GM18502 (cell line): ENCODE data around the gene APLF.
"Not testable (repeated sequence)": the region's sequence is repeated elsewhere in the genome, so short reads cannot be mapped to it uniquely, and the experiment has no call there.

ENCODE experiments used
- ATAC-seq: cut with Tn5 transposase; IDR thresholded peaks from one replicate; pipeline ENCODE4 v1.9.1; 2021; ENCODE audit warnings: mild to moderate bottlenecking; ENCODE audit not compliant: unreplicated experiment, poor library complexity

APLF gene

GRCh38 chr2:68471385-68471784, 4.0 kb downstream of the APLF start:
- ATAC-seq, result no peak

GRCh38 chr2:68472796-68473414, 5.5 kb downstream of the APLF start:
- no peak for ATAC-seq

- ATAC-seq, result no peak
These were observed 7.7 kb downstream of the APLF start for GRCh38 chr2:68475110-68475509.

DNA sequence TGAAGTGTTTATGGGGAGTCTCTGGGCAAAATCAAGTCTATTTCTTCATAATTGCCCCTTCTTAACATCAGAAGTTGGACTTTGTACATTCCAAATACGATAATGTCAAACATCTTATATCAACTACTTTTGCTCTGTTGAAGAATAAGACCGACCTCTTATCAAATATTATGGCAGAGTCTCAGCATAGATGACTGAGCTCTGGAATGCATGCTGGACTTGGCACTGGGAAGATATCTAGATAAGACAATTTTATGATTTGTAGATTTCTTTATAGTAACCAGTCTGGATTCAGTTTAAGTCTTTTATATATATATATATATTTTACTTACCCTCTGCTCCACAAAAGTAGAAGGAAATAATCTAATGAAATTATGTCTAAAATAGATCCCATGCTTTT, 8.2 kb downstream of the APLF start:
- no peak for ATAC-seq

DNA sequence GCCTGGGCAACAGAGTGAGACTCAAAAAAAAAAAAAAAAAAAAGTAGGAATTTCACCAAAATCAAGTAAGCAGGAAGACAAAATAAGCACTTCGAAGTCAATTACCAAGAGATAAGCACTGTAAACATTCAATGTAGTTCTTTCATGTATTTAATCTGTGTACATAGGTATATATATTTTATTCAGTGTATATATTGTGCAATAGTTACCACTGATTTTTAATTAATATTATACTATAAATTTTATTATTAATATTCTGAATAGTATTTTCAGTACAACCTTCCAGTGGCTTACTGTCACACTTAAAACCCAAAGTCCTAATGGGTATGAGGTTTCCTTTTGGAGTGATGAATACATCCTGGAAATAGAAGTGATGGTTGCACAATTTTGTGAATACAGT, 9.1 kb downstream of the APLF start:
- ATAC-seq, result no peak

DNA sequence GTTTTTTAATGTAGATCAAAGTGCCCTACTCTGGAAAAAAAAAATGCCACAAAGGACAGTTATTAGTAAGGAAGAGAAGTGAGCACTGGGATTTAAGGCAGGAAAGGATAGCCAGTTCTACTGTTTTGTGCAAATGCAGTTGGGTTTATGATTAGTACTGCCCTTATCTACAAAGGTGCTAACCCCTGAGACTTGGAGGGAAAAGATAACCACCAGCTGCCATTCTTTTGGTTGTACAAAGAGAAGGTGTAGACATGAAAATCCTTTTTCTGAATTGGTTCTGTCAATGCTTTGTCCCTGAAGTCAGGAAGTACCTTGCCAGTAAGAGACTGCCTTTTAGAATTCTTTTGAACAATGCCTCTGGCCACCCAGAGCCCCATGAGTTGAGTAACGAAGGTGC, 11.3 kb downstream of the APLF start:
- ATAC-seq, result no peak

GRCh38 chr2:68482296-68482820, 15.0 kb downstream of the APLF start:
- ATAC-seq, result no peak

GRCh38 chr2:68483011-68483410, 15.6 kb downstream of the APLF start:
- no peak for ATAC-seq

- ATAC-seq, result no peak
These were observed 20.5 kb downstream of the APLF start for GRCh38 chr2:68487773-68488355.

DNA sequence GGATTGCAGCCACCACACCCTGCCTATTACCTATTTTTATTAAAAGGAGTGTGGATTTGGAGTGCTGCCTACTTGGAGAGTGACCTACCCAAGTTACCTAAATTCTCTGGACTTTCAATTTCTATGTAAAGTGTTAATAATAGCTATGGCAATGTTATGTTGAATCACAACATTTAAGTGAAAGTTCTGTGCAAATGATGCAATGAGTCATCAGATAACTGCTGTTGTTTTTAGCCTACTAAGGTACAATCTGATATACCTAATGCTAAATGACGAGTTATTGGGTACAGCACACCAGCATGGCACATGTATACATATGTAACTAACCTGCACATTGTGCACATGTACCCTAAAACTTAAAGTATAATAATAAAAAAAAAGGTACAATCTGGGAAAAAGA, 21.2 kb downstream of the APLF start:
- ATAC-seq, result not testable (repeated sequence)

- no peak for ATAC-seq
These were observed 21.9 kb downstream of the APLF start for GRCh38 chr2:68489282-68489681.

- no peak for ATAC-seq
These were observed 24.2 kb downstream of the APLF start for GRCh38 chr2:68491582-68491981.

GRCh38 chr2:68499133-68499532, 31.7 kb downstream of the APLF start:
- ATAC-seq, result no peak

- no peak for ATAC-seq
These were observed 33.3 kb downstream of the APLF start for GRCh38 chr2:68500649-68501048.

- ATAC-seq, result no peak
These were observed 34.4 kb downstream of the APLF start for GRCh38 chr2:68501768-68502167.

GRCh38 chr2:68505603-68506159, 38.3 kb downstream of the APLF start:
- ATAC-seq, result no peak

DNA sequence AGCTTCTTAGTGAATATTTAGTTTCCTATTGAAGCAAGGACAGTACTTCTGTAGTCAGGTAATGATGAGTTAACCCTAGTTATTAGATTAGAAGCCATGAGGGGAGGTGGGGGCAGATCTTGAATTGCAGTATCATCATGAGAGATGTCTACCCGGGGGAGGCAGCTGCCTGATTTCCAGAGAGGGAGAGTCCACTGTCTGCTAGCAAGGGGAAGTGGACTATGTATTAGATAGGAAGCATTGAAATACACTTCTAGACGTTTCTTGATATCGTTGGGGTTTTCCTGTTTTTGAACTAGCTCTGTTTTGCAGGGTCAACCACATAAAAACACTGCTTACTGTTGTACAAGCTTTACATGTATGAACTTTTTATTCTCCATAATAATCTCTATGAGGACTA, 38.8 kb downstream of the APLF start:
- no peak for ATAC-seq

DNA sequence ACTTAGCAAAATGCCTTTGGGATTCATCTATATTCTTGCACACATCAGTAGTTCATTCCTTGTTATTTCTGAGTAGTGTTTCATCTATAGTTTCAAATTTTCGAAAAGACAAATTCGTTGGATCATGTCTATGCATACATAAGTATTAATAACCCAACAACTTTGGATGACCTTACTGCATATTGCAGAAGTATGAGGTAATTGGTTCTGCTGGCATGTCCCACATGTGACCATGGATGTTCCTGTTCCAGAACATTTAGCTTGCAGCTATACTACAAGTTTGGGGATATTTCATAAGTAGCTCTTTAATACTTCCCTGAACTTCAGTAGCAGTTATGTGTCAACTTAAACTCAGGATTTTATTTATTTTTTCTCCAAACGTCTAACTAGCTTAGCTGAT, 44.9 kb downstream of the APLF start:
- ATAC-seq, result no peak

DNA sequence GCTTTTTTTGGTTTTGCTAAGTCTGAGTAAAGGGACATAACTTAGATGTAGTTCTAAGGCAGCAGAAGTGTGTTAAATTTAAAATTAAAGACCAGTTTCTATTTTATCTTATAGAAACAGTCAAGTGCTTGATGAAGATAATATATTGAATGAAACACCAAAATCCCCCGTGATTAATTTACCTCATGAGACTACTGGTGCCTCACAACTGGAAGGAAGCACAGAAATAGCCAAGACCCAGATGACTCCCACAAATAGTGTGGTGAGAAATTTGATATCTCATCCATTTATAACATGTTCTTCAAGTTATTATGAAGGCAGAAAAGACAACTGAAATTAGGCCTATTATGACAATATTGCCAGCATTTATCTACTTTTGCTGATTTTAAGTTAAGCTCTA, 45.6 kb downstream of the APLF start:
- ATAC-seq, result no peak

GRCh38 chr2:68514316-68514929, 47.0 kb downstream of the APLF start:
- no peak for ATAC-seq
